Activated CD4-positive, CD25-positive, alpha-beta regulatory T cell treated with anti-CD3 and anti-CD28 coated beads, Interleukin-2, amount 50 U/mL, for 24 hours (primary cell): ENCODE results near the gene E2F4.

Experiments used
- ATAC-seq, 2 donors: fragments of 150-1000 bp; cut with Tn5 transposase; one replicate each; pipeline ENCODE4 v1.10.0; 2021; ENCODE audit warnings: mild to moderate bottlenecking in 1 of 2, moderate library complexity in 1 of 2

The E2F4 gene

GRCh38 chr16:67192781-67193361 lies 916 bp downstream of the E2F4 start:
- no peak for ATAC-seq

- ATAC-seq: no peak
Observed at GRCh38 chr16:67193536-67193935, 1.6 kb downstream of the E2F4 start.

- no peak for ATAC-seq
Observed at GRCh38 chr16:67194260-67194659, 2.3 kb downstream of the E2F4 start.

- no peak for ATAC-seq
Observed at GRCh38 chr16:67195676-67196075, 3.7 kb downstream of the E2F4 start.

- no peak for ATAC-seq
Observed at GRCh38 chr16:67196881-67197280, 4.9 kb downstream of the E2F4 start.

- ATAC-seq: peak in 1 of 2 donors; percentile 3
Observed at GRCh38 chr16:67197704-67198103, 5.7 kb downstream of the E2F4 start.

GRCh38 chr16:67198238-67198734 lies 6.3 kb downstream of the E2F4 start:
- peak; percentile 48 to 58 for ATAC-seq

GRCh38 chr16:67199011-67199807 lies 7.3 kb downstream of the E2F4 start, which contains the start of gene ELMO3:
Gene ELMO3, plus strand, starts transcription at chr16:67199131. Its CDS starts 196 bp downstream, at chr16:67199327.
- no peak for ATAC-seq

- ATAC-seq: no peak
Observed at GRCh38 chr16:67199808-67200198, 7.8 kb downstream of the E2F4 start.

GRCh38 chr16:67200491-67200890 lies 8.5 kb downstream of the E2F4 start:
- ATAC-seq: no peak

GRCh38 chr16:67201411-67202345 lies 9.7 kb downstream of the E2F4 start:
- no peak for ATAC-seq

- no peak for ATAC-seq
Observed at GRCh38 chr16:67202426-67202825, 10.5 kb downstream of the E2F4 start.

- ATAC-seq: no peak
Observed at GRCh38 chr16:67202956-67203493, 11.1 kb downstream of the E2F4 start.

GRCh38 chr16:67204076-67204475 lies 12.1 kb downstream of the E2F4 start:
- ATAC-seq: no peak

GRCh38 chr16:67206129-67206837 lies 14.3 kb downstream of the E2F4 start:
- no peak for ATAC-seq

- no peak for ATAC-seq
Observed at GRCh38 chr16:67206838-67207248, 14.9 kb downstream of the E2F4 start.

GRCh38 chr16:67207249-67208091 lies 15.5 kb downstream of the E2F4 start:
- no peak for ATAC-seq

- no peak for ATAC-seq
Observed at GRCh38 chr16:67208154-67208896, 16.4 kb downstream of the E2F4 start.

GRCh38 chr16:67209565-67209964 lies 17.6 kb downstream of the E2F4 start:
- ATAC-seq: no peak
